IMR-90 (cell line): ENCODE data around the gene PIRT.

Source experiments
- RAD21 ChIP-seq: IDR thresholded peaks from 2 replicates; pipeline ENCODE4 v1.6.1; 2012; ENCODE audit warnings: low read length, improper control_type of control experiment
- TF ChIP-seq, protein P1 (sequence below): fragments of 150-350 bp; IDR thresholded peaks from 2 replicates; pipeline ENCODE4 v1.6.1; 2017; ENCODE audit warnings: mild to moderate bottlenecking, antibody characterized with exemption, low read length, low read depth

- TF ChIP-seq RAD21, result no peak
- TF ChIP-seq, protein P1, sequence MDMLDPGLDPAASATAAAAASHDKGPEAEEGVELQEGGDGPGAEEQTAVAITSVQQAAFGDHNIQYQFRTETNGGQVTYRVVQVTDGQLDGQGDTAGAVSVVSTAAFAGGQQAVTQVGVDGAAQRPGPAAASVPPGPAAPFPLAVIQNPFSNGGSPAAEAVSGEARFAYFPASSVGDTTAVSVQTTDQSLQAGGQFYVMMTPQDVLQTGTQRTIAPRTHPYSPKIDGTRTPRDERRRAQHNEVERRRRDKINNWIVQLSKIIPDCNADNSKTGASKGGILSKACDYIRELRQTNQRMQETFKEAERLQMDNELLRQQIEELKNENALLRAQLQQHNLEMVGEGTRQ, result no peak
These were observed 32.0 kb downstream of the PIRT start for GRCh38 chr17:10805911-10806310.
